Ovary (tissue), 3 donors: ENCODE data around the gene CLN6.

ENCODE experiments used
- CTCF ChIP-seq, 3 donors: fragments of 450-650 bp in 2 of 3; fragments of 200-600 bp in 1 of 3; IDR thresholded peaks; one replicate each; pipeline versions ENCODE4 v1.5.1 to v1.8.0; 2016 to 2022; ENCODE audit warnings: antibody characterized with exemption in 3 of 3, mild to moderate bottlenecking in 1 of 3
- EP300 ChIP-seq: sonication (generic); formaldehyde crosslinking; IDR thresholded peaks from one replicate; pipeline ENCODE4 v1.6.1; 2017; ENCODE audit warnings: antibody characterized with exemption
- POLR2A ChIP-seq: fragments of 450-650 bp; IDR thresholded peaks from one replicate; pipeline ENCODE4 v1.6.1; 2017; ENCODE audit warnings: antibody characterized with exemption, mild to moderate bottlenecking, moderate library complexity
- donor health status: DM: no; HTN: no; CAD: no.

GRCh38 chr15:68203956-68204355, 25.6 kb downstream of the CLN6 start:
- no peak for TF ChIP-seq CTCF (IDR thresholded peaks at IDR 0.05)
- no peak for TF ChIP-seq POLR2A
- TF ChIP-seq EP300: no peak
